Dermis blood vessel endothelial cell (primary cell): ENCODE measurements around the gene PRKAG2. TPM values are rescaled to one million over a fixed set of nuclear protein-coding genes. Genes with fewer than 3 reads are reported as not detected.

Source experiments
- DNase-seq: peaks from one replicate; pipeline ENCODE4 v3.0.0; 2010
- total RNA-seq: library from RNA; depleted of rRNA; stranded (reverse); fragments of >200 nt; gene quantifications from 2 replicates; pipeline ENCODE4 v1.2.3, GENCODE V29; 2014

The PRKAG2 gene
- total RNA-seq, 1 donor from 2014 or later, result 16.8 TPM

GRCh38 chr7:151579644-151580043, 297.3 kb downstream of the PRKAG2 start:
- DNase-seq, result peak; percentile 20

- DNase-seq, result no peak
Observed at GRCh38 chr7:151575410-151575809, 301.5 kb downstream of the PRKAG2 start.

GRCh38 chr7:151573046-151573445, 303.9 kb downstream of the PRKAG2 start:
- DNase-seq, result peak; percentile 36

- no peak for DNase-seq
Observed at GRCh38 chr7:151572136-151572535, 304.8 kb downstream of the PRKAG2 start.

- no peak for DNase-seq
Observed at GRCh38 chr7:151571471-151571870, 305.4 kb downstream of the PRKAG2 start.

- peak; percentile 68 for DNase-seq
Observed at GRCh38 chr7:151570366-151570915, 306.5 kb downstream of the PRKAG2 start.

GRCh38 chr7:151568956-151569940, 307.7 kb downstream of the PRKAG2 start:
- no peak for DNase-seq

GRCh38 chr7:151566897-151567320, 310.0 kb downstream of the PRKAG2 start:
- no peak for DNase-seq

GRCh38 chr7:151565541-151565940, 311.4 kb downstream of the PRKAG2 start:
- DNase-seq, result no peak

- DNase-seq, result no peak
Observed at GRCh38 chr7:151560243-151560642, 316.7 kb downstream of the PRKAG2 start.

GRCh38 chr7:151559557-151560183, 317.2 kb downstream of the PRKAG2 start:
- DNase-seq, result no peak

- no peak for DNase-seq
Observed at GRCh38 chr7:151558575-151558974, 318.3 kb downstream of the PRKAG2 start.

GRCh38 chr7:151556592-151556991, 320.3 kb downstream of the PRKAG2 start:
- DNase-seq, result no peak

GRCh38 chr7:151553356-151553755, 323.6 kb downstream of the PRKAG2 start:
- DNase-seq, result no peak

GRCh38 chr7:151552352-151553028, 324.4 kb downstream of the PRKAG2 start:
- no peak for DNase-seq

- no peak for DNase-seq
Observed at GRCh38 chr7:151551820-151552219, 325.1 kb downstream of the PRKAG2 start.

- DNase-seq, result peak; percentile 71
Observed at GRCh38 chr7:151550656-151551286, 326.1 kb downstream of the PRKAG2 start.

- DNase-seq, result no peak
Observed at GRCh38 chr7:151549644-151550043, 327.3 kb downstream of the PRKAG2 start.

- no peak for DNase-seq
Observed at GRCh38 chr7:151549083-151549482, 327.8 kb downstream of the PRKAG2 start.

- no peak for DNase-seq
Observed at GRCh38 chr7:151544183-151544582, 332.7 kb downstream of the PRKAG2 start.

GRCh38 chr7:151542606-151543130, 334.2 kb downstream of the PRKAG2 start:
- no peak for DNase-seq
